GM18517 (cell line): Measurements from ENCODE around the gene HSPA4.

Source experiments
- ATAC-seq: cut with Tn5 transposase; IDR thresholded peaks from one replicate; pipeline ENCODE4 v1.9.1; 2021; ENCODE audit warnings: mild to moderate bottlenecking, moderate library complexity; ENCODE audit not compliant: unreplicated experiment

HSPA4 gene

DNA sequence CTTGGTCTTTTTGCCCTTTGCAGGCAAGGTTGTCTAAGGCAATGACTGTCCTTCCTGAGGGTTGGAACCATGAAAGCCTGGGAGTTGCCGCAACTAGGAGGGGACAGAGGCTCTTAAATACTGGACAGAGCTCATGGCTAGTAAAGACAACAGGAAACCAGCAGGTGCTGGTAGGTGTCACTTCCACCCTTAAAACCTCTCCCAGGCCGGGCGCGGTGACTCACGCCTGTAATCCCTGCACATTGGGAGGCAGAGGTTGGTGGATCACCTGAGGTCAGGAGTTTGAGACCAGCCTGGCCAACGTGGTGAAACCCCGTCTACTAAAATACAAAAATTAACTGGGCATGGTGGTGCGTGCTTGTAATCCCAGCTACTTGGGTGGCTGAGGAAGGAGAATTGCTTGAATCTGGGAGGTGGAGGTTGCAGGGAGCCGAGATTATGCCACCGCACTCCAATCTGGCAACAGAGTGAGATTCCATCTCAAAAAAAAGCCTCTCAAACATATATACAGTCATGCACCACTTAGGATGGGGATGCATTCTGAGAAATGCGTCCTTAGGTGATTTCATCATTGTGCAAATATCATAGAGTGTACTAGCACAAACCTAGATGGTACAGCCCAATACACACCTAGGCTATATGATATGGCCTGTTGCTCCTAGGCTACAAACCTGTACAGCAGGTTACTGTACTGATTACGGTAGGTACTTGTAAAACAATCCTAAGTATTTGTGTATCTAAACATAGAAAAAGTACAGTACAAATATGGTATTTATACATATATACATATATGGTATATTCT is 102.7 kb downstream of the HSPA4 start:
- ATAC-seq = no peak

DNA sequence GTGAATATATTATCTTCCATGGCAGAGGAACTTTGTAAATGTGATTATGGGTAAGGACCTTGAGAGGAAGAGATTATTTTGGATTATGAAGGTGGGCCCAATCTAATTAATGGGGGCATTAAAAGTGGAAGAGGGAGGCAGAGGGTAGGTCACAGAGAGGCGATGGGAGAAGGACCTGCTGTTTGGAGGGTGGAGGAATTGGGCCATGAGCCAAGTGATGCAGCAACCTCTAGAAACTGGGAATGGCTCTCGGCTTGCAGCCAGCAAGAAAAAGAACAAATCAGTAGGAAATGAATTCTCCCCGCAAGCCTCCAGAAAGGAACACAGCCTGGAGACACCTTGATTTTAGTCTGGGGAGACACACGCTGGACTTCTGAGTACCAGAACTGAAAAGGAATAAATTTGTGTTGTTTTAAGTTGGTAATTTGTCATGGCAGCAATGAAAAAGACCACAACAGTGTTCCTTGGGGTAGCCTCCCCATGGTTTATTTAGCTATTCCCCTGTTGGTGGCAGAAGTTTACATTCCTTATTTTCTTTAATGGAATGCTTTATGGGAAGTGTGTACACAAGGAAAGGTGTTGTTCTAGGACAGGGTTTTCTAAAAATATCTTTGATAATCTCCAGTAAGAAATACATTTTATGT is 103.6 kb downstream of the HSPA4 start:
- no peak for ATAC-seq
